Endodermal cell (in vitro differentiated cells): ENCODE measurements around the gene CACHD1. TPM values are rescaled to one million over a fixed set of nuclear protein-coding genes. Genes with fewer than 3 reads are reported as not detected.

ENCODE experiments used
- DNase-seq: peaks from one replicate; pipeline ENCODE4 v3.0.0-alpha.2; 2017
- H3K27ac ChIP-seq: 2 replicates; pipeline ENCODE4 v1.5.1; 2013; ENCODE audit warnings: mild to moderate bottlenecking, low read depth, low read length, moderate library complexity
- H3K27me3 ChIP-seq: 2 replicates; pipeline ENCODE4 v1.6.1; 2013; ENCODE audit warnings: mild to moderate bottlenecking, low read length, moderate library complexity; ENCODE audit not compliant: insufficient read depth, control insufficient read depth, poor library complexity, severe bottlenecking
- H3K36me3 ChIP-seq: 2 replicates; pipeline ENCODE4 v1.7.0; 2013; ENCODE audit warnings: mild to moderate bottlenecking, low read length, moderate library complexity; ENCODE audit not compliant: control insufficient read depth, insufficient read depth
- H3K4me1 ChIP-seq: one replicate; pipeline ENCODE4 v1.7.0; 2013; ENCODE audit warnings: low read length; ENCODE audit not compliant: control insufficient read depth, insufficient read depth
- H3K4me3 ChIP-seq: 2 replicates; pipeline ENCODE4 v1.5.1; 2013; ENCODE audit warnings: mild to moderate bottlenecking, low read length, moderate library complexity
- H3K9ac ChIP-seq: 2 replicates; pipeline ENCODE4 v1.6.1; 2013; ENCODE audit warnings: mild to moderate bottlenecking, low read length, moderate library complexity; ENCODE audit not compliant: poor library complexity, severe bottlenecking; ENCODE audit errors: extremely low read depth
- H3K9me3 ChIP-seq: 2 replicates; pipeline ENCODE4 v1.6.1; 2013; ENCODE audit warnings: mild to moderate bottlenecking, low read length, moderate library complexity; ENCODE audit not compliant: control insufficient read depth
- H3K27ac Mint-ChIP-seq: 2 replicates; pipeline ENCODE4 v1.8.0; 2020; ENCODE audit warnings: mixed read lengths
- H3K27me3 Mint-ChIP-seq: 2 replicates; pipeline ENCODE4 v1.8.0; 2021; ENCODE audit warnings: mild to moderate bottlenecking, mixed read lengths; ENCODE audit not compliant: insufficient read depth
- H3K36me3 Mint-ChIP-seq: 2 replicates; pipeline ENCODE4 v1.8.0; 2020; ENCODE audit warnings: low read depth, mixed read lengths
- H3K4me1 Mint-ChIP-seq: 2 replicates; pipeline ENCODE4 v1.8.0; 2020; ENCODE audit warnings: mixed read lengths
- H3K4me3 Mint-ChIP-seq: 2 replicates; pipeline ENCODE4 v1.8.0; 2020; ENCODE audit warnings: mild to moderate bottlenecking, moderate library complexity, mixed read lengths
- H3K9me3 Mint-ChIP-seq: 2 replicates; pipeline ENCODE4 v1.8.0; 2020; ENCODE audit warnings: mild to moderate bottlenecking, mixed read lengths
- WGBS, 2 experiments: methylation state at CpG; one replicate each; pipeline versions ENCODE4 v1.1.5 to v1.1.7; 2013; ENCODE audit warnings: missing lambda C conversion rate in 2 of 2, mixed read lengths in 1 of 2; ENCODE audit not compliant: insufficient coverage in 1 of 2, insufficient read length in 1 of 2; 5-methylcytosine and 5-hydroxymethylcytosine counted together
- total RNA-seq, 2 donors: library from RNA; stranded (reverse); fragmentation: NEBNext Ultra II Directional in 1 of 2; extraction: Animal tissue kit (Norgen Biotek cat#: 25700) in 1 of 2; gene quantifications; 2 replicates in 1 of 2; 3 replicates in 1 of 2; pipeline ENCODE4 v1.2.1, GENCODE V29; 2021
- TF ChIP-seq, protein P1 (sequence below): fragments of 200-600 bp; sonication (generic); conservative IDR thresholded peaks from 2 replicates; pipeline ENCODE4 v1.5.0; 2021; ENCODE audit warnings: antibody characterized with exemption, mild to moderate bottlenecking

The CACHD1 gene
- total RNA-seq, 2 donors from 2014 or later: 29.2 to 40.7 TPM

DNA sequence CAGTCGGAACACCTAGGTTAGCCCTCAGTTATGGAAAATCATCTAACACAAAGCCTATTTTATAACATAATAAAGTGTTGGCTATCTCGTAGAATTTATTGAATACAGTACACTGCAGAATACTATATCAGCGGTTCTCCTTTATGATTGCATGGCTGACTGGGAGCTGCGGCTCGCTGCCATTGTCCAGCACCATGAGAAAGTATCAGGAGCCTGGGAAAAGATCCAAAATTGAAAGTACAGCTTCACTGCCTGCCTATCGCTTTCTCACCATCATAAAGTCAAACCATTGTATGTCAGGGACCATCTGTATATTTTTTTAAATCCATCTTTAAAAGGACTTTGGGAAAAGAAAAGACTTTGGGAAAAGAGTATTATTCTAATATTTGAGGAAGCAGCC is 163.0 kb downstream of the CACHD1 start:
- no peak overlapping the region for H3K4me3 Mint-ChIP-seq
- DNase-seq: no peak
- H3K27me3 Mint-ChIP-seq: no peaks in the 10 kb centered on the region
- WGBS, 2 experiments: 91 to 97% methylated on average over 5 to 6 of the region's 6 CpGs
- H3K4me1 Mint-ChIP-seq: peaks cover 3% of the 10 kb centered on the region
- H3K27ac Mint-ChIP-seq: no peak overlapping the region
- Histone ChIP-seq H3K27me3 (no peaks in the 10 kb centered on the region), H3K36me3 (peaks cover 38% of the 10 kb centered on the region), H3K9me3 (no peaks in the 10 kb centered on the region), H3K27ac (no peak overlapping the region), H3K4me1 (no peaks in the 10 kb centered on the region), H3K4me3 (no peak overlapping the region), H3K9ac (no peak overlapping the region)
- TF ChIP-seq, protein P1, sequence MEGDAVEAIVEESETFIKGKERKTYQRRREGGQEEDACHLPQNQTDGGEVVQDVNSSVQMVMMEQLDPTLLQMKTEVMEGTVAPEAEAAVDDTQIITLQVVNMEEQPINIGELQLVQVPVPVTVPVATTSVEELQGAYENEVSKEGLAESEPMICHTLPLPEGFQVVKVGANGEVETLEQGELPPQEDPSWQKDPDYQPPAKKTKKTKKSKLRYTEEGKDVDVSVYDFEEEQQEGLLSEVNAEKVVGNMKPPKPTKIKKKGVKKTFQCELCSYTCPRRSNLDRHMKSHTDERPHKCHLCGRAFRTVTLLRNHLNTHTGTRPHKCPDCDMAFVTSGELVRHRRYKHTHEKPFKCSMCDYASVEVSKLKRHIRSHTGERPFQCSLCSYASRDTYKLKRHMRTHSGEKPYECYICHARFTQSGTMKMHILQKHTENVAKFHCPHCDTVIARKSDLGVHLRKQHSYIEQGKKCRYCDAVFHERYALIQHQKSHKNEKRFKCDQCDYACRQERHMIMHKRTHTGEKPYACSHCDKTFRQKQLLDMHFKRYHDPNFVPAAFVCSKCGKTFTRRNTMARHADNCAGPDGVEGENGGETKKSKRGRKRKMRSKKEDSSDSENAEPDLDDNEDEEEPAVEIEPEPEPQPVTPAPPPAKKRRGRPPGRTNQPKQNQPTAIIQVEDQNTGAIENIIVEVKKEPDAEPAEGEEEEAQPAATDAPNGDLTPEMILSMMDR: no peak
- H3K36me3 Mint-ChIP-seq: peaks cover 51% of the 10 kb centered on the region
- H3K9me3 Mint-ChIP-seq: no peaks in the 10 kb centered on the region

- H3K27ac ChIP-seq: no peak overlapping the region
- TF ChIP-seq, protein P1: no peak
- H3K36me3 ChIP-seq: peaks cover 49% of the 10 kb centered on the region
- H3K36me3 Mint-ChIP-seq: peaks cover 75% of the 10 kb centered on the region
- no peak for DNase-seq
- H3K9ac ChIP-seq: no peak overlapping the region
- peaks cover 41% of the 10 kb centered on the region for H3K4me1 Mint-ChIP-seq
- peaks cover 10% of the 10 kb centered on the region for H3K4me1 ChIP-seq
- H3K27ac Mint-ChIP-seq: no peak overlapping the region
- H3K4me3 ChIP-seq: no peak overlapping the region
- H3K27me3 Mint-ChIP-seq: no peaks in the 10 kb centered on the region
- peaks cover 4% of the 10 kb centered on the region for H3K9me3 ChIP-seq
- no peak overlapping the region for H3K4me3 Mint-ChIP-seq
- no peaks in the 10 kb centered on the region for H3K27me3 ChIP-seq
- WGBS, 2 experiments: 93 to 100% methylated on average over 1 to 3 of the region's 3 CpGs
- no peaks in the 10 kb centered on the region for H3K9me3 Mint-ChIP-seq
Observed at GRCh38 chr1:64645735-64646134, 175.8 kb downstream of the CACHD1 start.

DNA sequence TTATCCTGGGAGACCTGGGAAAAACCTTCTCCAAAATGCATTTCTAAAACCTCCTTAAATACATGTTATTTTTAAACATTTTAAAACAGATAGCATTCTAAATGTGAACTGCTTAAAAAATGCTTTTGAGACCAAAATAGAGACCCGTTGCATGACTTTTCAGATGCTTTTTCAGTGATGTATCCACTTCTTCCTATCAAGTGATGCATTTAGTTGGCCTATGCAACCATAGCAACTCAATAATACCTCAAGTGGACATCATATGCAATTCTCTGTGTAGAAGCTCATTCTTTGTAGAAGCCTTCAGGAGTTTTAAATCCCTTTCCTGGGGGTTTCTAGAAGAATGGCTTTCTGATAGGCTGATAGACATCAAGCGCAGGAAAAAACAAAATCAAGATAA is 180.5 kb downstream of the CACHD1 start:
- H3K4me1 Mint-ChIP-seq: peaks cover 31% of the 10 kb centered on the region
- H3K36me3 Mint-ChIP-seq: peaks cover 66% of the 10 kb centered on the region
- Histone ChIP-seq H3K4me1 (peaks cover 11% of the 10 kb centered on the region), H3K36me3 (peaks cover 46% of the 10 kb centered on the region), H3K4me3 (no peak overlapping the region), H3K27me3 (no peaks in the 10 kb centered on the region), H3K27ac (no peak overlapping the region), H3K9ac (no peak overlapping the region), H3K9me3 (no peaks in the 10 kb centered on the region)
- H3K4me3 Mint-ChIP-seq: no peak overlapping the region
- WGBS, 2 experiments: 91 to 100% methylated on average over 1 of the region's 2 CpGs
- H3K9me3 Mint-ChIP-seq: no peaks in the 10 kb centered on the region
- H3K27me3 Mint-ChIP-seq: no peaks in the 10 kb centered on the region
- H3K27ac Mint-ChIP-seq: no peak overlapping the region
- no peak for DNase-seq
- TF ChIP-seq, protein P1: no peak
